Germinal center (tissue), 1 donor: ENCODE measurements around the gene C10orf90.
"Not testable (repeated sequence)": the region's sequence is repeated elsewhere in the genome, so short reads cannot be mapped to it uniquely, and the experiment has no call there.

Source experiments
- DNase-seq: peaks from one replicate; pipeline ENCODE4 v3.0.0; 2012; ENCODE audit warnings: mixed read lengths, low spot score

The C10orf90 gene

DNA sequence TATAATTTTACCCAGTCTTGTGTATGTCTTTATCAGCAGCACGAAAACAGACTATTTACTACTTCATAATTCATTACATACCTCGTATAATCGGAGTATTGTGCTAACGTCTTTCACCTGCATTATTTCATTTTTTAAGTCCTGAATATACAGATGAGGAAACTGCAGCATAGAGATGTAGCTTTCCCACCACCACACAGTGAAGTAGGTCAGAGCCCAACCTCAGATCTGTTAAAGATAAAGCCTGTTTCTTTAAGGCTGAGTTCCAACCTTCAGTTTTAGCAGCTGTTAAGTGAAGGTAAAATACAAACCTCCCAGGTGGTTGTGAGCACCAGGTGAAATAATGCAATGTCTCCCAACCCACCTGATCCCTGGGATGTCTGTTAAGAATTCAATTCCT lies 280.2 kb downstream of the C10orf90 start:
- DNase-seq: no peak

DNA sequence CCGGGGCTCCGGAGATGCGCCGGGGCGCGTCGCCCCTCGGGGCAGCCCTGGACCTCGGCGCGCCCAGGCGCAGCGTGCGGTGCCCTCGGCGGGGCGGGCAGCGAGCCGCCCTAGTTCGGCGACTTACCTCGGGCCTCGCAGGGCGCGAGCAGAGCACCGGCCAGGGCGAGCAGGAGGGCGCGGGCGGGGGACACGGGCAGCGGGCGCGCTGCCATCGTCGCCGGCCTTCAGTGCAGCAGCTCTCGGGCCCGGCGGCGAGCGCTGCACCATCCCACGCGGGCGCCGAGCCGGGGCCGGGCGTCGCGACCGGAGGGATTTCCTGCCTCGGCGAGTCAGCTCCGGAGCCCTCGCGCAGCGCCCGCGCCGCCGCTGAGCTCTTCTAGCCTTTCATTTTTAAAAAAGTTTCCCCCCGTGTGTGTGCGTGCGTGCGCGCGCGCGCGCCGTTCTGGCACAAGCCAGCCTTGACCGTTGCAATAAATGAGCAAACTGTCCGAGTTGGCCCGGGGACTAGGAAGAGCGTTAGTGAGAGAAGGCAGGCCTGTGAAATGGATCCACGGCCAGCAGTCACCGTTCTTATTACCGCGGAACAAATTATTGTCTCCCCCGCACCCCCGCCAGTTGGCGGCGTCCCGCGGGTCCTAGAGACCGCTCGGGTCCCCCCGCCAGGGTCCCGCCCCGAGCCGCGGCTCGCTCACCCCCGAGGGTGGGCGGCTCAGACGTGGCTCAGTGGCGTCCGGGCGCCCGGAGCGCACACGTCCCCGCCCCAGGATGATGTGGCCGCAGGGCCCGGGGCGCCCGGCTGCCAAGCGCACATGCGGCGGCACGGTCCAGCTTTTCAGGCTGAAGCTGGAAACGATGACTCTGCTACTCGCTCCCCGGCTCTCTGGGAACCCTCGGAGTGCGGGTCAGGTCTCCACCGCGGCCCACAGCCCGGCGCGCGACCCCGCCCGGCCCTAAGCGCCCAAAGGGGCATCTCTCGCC lies 282.3 kb downstream of the C10orf90 start, which contains the start of gene ADAM12:
Gene ADAM12, minus strand, starts transcription at position 547 of the 981 bp plus-strand sequence. Its CDS starts 332 bp downstream, at position 215.
- DNase-seq: no peak

DNA sequence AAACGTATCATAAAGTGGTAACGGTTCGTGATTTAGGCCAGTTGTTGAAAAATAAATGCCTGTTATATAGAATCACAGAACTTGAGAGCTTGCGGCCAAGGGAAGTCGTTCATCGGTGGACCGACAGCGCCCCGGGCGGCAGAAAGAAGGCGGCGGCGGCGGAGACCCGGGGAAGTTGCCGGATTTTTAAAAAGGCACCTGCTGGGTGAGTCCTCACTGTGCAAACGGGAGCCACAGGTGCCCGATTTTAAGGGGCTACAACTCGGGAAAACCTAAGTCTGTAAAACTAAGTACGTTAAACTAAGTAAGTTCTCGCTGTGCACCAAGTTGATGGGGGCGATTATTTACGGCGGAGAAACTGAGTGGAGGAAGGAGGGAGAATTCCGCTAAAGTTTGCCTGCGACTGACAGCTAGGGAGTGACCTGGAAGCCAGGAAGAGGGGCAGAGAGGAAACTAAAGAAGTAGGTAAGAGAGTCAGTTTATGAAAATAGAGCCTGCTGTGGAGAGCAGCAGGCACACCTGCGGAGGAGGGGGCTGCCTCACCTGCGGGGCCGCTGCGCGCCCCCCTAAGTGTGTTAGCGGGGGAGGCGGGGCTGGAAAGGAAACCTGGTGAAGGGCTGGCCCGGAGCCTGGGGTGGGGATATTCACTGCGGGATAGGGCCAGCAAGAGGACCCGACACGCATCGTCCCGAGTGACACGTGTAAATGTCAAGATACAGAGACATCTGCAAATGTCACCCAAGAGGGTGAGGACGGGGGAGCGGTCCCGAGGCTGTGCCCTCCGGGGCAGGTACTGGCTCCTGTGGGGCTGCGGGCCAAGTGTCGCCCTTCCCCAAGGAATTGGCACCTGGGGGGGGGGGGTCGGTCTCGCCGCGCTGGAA lies 283.2 kb downstream of the C10orf90 start:
- peak; percentile 26 for DNase-seq

DNA sequence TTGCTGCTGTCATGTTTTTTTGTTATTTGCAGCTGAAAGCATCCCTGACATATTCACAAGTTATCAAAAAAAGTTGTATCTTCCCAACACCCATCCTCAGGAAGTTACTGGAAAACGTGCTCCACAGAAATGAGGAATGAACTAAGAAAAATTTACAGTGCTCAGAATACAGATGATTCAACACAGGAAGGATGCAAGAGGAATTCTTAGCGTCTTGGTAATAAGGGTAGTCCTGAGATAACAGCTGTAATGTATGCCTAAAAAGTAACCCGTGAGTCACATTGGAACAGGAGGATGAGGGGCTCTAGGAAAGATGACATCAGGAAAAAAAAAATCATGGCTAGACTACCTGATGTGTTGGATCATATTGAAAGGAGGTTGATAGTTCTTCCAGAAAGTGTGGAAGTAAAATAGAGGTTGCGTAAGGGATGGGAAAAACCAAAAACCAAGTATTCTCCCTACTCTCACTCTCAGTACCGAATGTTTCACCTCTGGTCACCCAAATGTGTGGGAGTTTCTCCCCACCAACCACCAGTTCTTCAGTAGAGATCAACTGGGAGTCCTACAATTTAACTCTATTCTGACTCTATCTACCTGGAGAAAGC lies 286.1 kb downstream of the C10orf90 start:
- DNase-seq: no peak

GRCh38 chr10:126380352-126381076 lies 290.0 kb downstream of the C10orf90 start:
- DNase-seq: no peak

DNA sequence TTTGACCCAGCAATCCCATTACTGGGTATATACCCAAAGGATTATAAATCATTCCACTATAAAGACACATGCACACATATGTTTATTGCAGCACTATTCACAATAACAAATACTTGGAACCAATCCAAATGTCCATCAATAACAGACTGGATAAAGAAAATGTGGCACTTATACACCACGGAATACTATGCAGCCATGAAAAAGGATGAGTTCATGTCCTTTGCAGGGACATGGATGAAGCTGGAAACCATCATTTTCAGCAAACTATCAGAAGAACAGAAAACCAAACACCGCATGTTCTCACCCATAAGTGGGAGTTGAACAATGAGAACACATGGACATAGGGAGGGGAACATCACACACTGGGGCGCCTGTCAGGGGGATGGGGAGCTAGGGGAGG lies 291.3 kb downstream of the C10orf90 start:
- DNase-seq: not testable (repeated sequence)

GRCh38 chr10:126376956-126377355 lies 293.5 kb downstream of the C10orf90 start:
- no peak for DNase-seq

GRCh38 chr10:126375926-126376554 lies 294.5 kb downstream of the C10orf90 start:
- no peak for DNase-seq

DNA sequence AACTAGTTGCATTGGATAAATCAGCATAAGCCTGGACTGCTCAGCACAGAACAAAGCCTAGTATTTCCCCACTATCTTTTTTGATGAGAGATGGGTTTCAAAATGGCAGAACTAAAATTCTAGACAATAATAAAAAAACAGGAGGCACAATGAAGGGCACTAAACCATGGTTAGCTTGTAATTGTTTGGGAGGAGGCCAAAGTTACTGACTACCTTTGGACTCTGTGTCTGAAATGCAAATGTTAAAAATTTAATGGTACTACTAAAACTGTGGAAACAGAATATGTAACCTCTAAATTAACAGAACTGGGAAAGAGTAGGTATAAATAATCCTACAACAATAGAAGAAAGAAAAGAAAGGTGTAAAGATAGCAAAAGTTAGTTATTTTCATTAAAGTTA lies 295.2 kb downstream of the C10orf90 start:
- no peak for DNase-seq
